GM23338 (cell line): Measurements from ENCODE around the gene SLC2A9. TPM values are rescaled to one million over a fixed set of nuclear protein-coding genes. Genes with fewer than 3 reads are reported as not detected.

Experiments
- ATAC-seq: fragments of 200-7000 bp; cut with Tn5 transposase; 3 replicates; pipeline ENCODE4 v1.9.1; 2020
- DNase-seq: peaks from one replicate; pipeline ENCODE4 v3.0.0-alpha.2; 2015; ENCODE audit warnings: low spot score
- H2AFZ ChIP-seq: fragments of 200-600 bp; sonication (generic); 2 replicates; pipeline ENCODE4 v1.8.0; 2016; ENCODE audit warnings: antibody characterized with exemption, mild to moderate bottlenecking, moderate library complexity
- H3F3A ChIP-seq: fragments of 200-600 bp; sonication (generic); replicated peaks from 2 replicates; pipeline ENCODE4 v1.8.0; 2017; ENCODE audit warnings: antibody characterized with exemption, mixed run types, low read depth
- H3K27ac ChIP-seq: fragments of 200-600 bp; sonication (generic); 2 replicates; pipeline ENCODE4 v1.6.1; 2016; ENCODE audit warnings: low read depth
- H3K27me3 ChIP-seq: fragments of 200-600 bp; sonication (generic); 2 replicates; pipeline ENCODE4 v1.8.0; 2016; ENCODE audit warnings: mild to moderate bottlenecking, mixed run types, moderate library complexity; ENCODE audit not compliant: insufficient read depth
- H3K36me3 ChIP-seq: fragments of 200-600 bp; sonication (generic); 2 replicates; pipeline ENCODE4 v1.8.0; 2016; ENCODE audit warnings: mild to moderate bottlenecking; ENCODE audit not compliant: insufficient read depth
- H3K4me1 ChIP-seq: fragments of 200-600 bp; sonication (generic); 2 replicates; pipeline ENCODE4 v1.8.0; 2016; ENCODE audit warnings: mild to moderate bottlenecking, moderate library complexity; ENCODE audit not compliant: insufficient read depth
- H3K4me2 ChIP-seq: fragments of 200-600 bp; sonication (generic); 2 replicates; pipeline ENCODE4 v1.7.1; 2017; ENCODE audit warnings: mixed run types
- H3K4me3 ChIP-seq: fragments of 200-600 bp; sonication (generic); 2 replicates; pipeline ENCODE4 v1.6.1; 2016; ENCODE audit warnings: mixed run types
- H3K79me2 ChIP-seq: fragments of 200-600 bp; sonication (generic); replicated peaks from 2 replicates; pipeline ENCODE4 v1.8.0; 2017; ENCODE audit warnings: mild to moderate bottlenecking; ENCODE audit not compliant: insufficient read depth
- H3K9me2 ChIP-seq: fragments of 200-600 bp; sonication (generic); 2 replicates; pipeline ENCODE4 v1.8.0; 2017; ENCODE audit not compliant: insufficient read depth
- H4K20me1 ChIP-seq: fragments of 200-600 bp; sonication (generic); replicated peaks from 2 replicates; pipeline ENCODE4 v1.8.0; 2017; ENCODE audit warnings: mild to moderate bottlenecking; ENCODE audit not compliant: insufficient read depth
- H3K27ac Mint-ChIP-seq: 2 replicates; pipeline ENCODE4 v1.8.0; 2020; ENCODE audit warnings: inconsistent platforms, mild to moderate bottlenecking, moderate library complexity, mixed read lengths
- H3K27me3 Mint-ChIP-seq: 3 replicates; pipeline ENCODE4 v1.8.0; 2022; ENCODE audit warnings: low read depth, mild to moderate bottlenecking, moderate library complexity, mixed read lengths, inconsistent platforms; ENCODE audit not compliant: insufficient read depth, poor library complexity
- H3K36me3 Mint-ChIP-seq: 3 replicates; pipeline ENCODE4 v1.8.0; 2021; ENCODE audit warnings: low read depth, mild to moderate bottlenecking, inconsistent platforms, moderate library complexity, mixed read lengths
- H3K4me1 Mint-ChIP-seq: 3 replicates; pipeline ENCODE4 v1.8.0; 2020; ENCODE audit warnings: mild to moderate bottlenecking, inconsistent platforms, mixed read lengths
- H3K4me3 Mint-ChIP-seq: 3 replicates; pipeline ENCODE4 v1.8.0; 2021; ENCODE audit warnings: moderate library complexity, mild to moderate bottlenecking, inconsistent platforms, mixed read lengths
- H3K9me3 Mint-ChIP-seq: 3 replicates; pipeline ENCODE4 v1.8.0; 2020; ENCODE audit warnings: moderate library complexity, mild to moderate bottlenecking, inconsistent platforms, mixed read lengths
- CREB1 ChIP-seq: fragments of 250-450 bp; sonication (Bioruptor Pico); IDR thresholded peaks from 2 replicates; pipeline ENCODE4 v1.5.0; 2020; ENCODE audit warnings: low read depth, mild to moderate bottlenecking, moderate library complexity
- CTCF ChIP-seq, 2 experiments: fragments of 200-600 bp in 1 of 2; sonication (generic) in 1 of 2; conservative IDR thresholded peaks; 2 replicates each; pipeline versions ENCODE4 v1.5.1 to v1.6.1; 2016 to 2017; ENCODE audit warnings: antibody characterized with exemption in 2 of 2, low read depth in 2 of 2, mild to moderate bottlenecking in 2 of 2, moderate library complexity in 1 of 2
- ETS1 ChIP-seq: IDR thresholded peaks from 2 replicates; pipeline ENCODE4 v1.6.1; 2016; ENCODE audit warnings: antibody characterized with exemption
- EZH2 ChIP-seq: fragments of 200-600 bp; sonication (generic); IDR thresholded peaks from one replicate; pipeline ENCODE4 v1.8.0; 2017; ENCODE audit warnings: antibody characterized with exemption, mild to moderate bottlenecking, low read depth; ENCODE audit not compliant: unreplicated experiment
- EZH2phosphoT487 ChIP-seq: fragments of 200-600 bp; sonication (generic); IDR thresholded peaks from one replicate; pipeline ENCODE4 v1.8.1; 2018; ENCODE audit warnings: antibody characterized with exemption; ENCODE audit not compliant: unreplicated experiment
- JUNB ChIP-seq: IDR thresholded peaks from one replicate; pipeline ENCODE4 v1.6.1; 2016; ENCODE audit warnings: antibody characterized with exemption; ENCODE audit not compliant: unreplicated experiment
- NANOG ChIP-seq: IDR thresholded peaks from 2 replicates; pipeline ENCODE4 v1.6.1; 2016; ENCODE audit warnings: antibody characterized with exemption, borderline replicate concordance
- POLR2AphosphoS5 ChIP-seq: IDR thresholded peaks from 2 replicates; pipeline ENCODE4 v1.6.1; 2016; ENCODE audit warnings: antibody characterized with exemption, low read depth
- REST ChIP-seq: IDR thresholded peaks from one replicate; pipeline ENCODE4 v1.6.1; 2018; ENCODE audit warnings: antibody characterized with exemption; ENCODE audit not compliant: unreplicated experiment
- STAT1 ChIP-seq: IDR thresholded peaks from one replicate; pipeline ENCODE4 v1.6.1; 2016; ENCODE audit warnings: antibody characterized with exemption; ENCODE audit not compliant: unreplicated experiment
- ZNF114 ChIP-seq: fragments of 250-450 bp; sonication (Bioruptor Pico); IDR thresholded peaks from 2 replicates; pipeline ENCODE4 v1.5.0; 2020; ENCODE audit warnings: mild to moderate bottlenecking, moderate library complexity
- ZNF331 ChIP-seq: fragments of 250-450 bp; sonication (Bioruptor Pico); IDR thresholded peaks from 2 replicates; pipeline ENCODE4 v1.5.0; 2020; ENCODE audit warnings: low read depth, mild to moderate bottlenecking, moderate library complexity
- ZNF462 ChIP-seq: fragments of 250-450 bp; sonication (Bioruptor Pico); IDR thresholded peaks from 2 replicates; pipeline ENCODE4 v1.5.0; 2020; ENCODE audit warnings: mild to moderate bottlenecking, moderate library complexity
- polyA plus RNA-seq: library from polyadenylated mRNA; unstranded; fragments of >200 nt; fragmentation: Nextera tagmentation; extraction: Ambion mirVana; gene quantifications from 2 replicates; pipeline ENCODE4 v1.2.1, GENCODE V29; 2016
- total RNA-seq: library from RNA; depleted of rRNA; stranded (reverse); fragments of >200 nt; shearing (Covaris generic); gene quantifications from 2 replicates; pipeline ENCODE4 v1.2.3, GENCODE V29; 2014

The SLC2A9 gene
- total and polyA plus RNA-seq, 2 experiments from 2014 or later = 0.21 to 0.40 TPM

GRCh38 chr4:9841072-9841471 is 180.2 kb downstream of the SLC2A9 start:
- Histone ChIP-seq H3K27me3 (no peaks in the 10 kb centered on the region), H2AFZ (no peak overlapping the region; the same call in 1 of the 2 replicates), H3K36me3 (no peaks in the 10 kb centered on the region), H3K4me2 (no peak overlapping the region), H3F3A (no peaks in the 10 kb centered on the region), H3K4me1 (peaks cover 7% of the 10 kb centered on the region; the same call in 1 of the 2 replicates), H3K4me3 (no peak overlapping the region), H3K27ac (no peak overlapping the region), H3K9me2 (peaks cover 14% of the 10 kb centered on the region; the same call in 1 of the 2 replicates), H3K79me2 (no peaks in the 10 kb centered on the region), H4K20me1 (no peaks in the 10 kb centered on the region)
- H3K4me1 Mint-ChIP-seq = peaks cover 5% of the 10 kb centered on the region; the same call in 2 of the 3 replicates
- no peak for TF ChIP-seq EZH2
- no peak for TF ChIP-seq STAT1
- no peak for TF ChIP-seq JUNB
- no peak for TF ChIP-seq REST
- no peak for TF ChIP-seq ETS1
- TF ChIP-seq ZNF462 = no peak
- no peak for TF ChIP-seq CREB1 (CRISPR knock-in tag)
- no peak for TF ChIP-seq NANOG
- no peak for TF ChIP-seq POLR2AphosphoS5
- no peak for TF ChIP-seq ZNF331 (CRISPR knock-in tag)
- TF ChIP-seq CTCF (conservative IDR thresholded peaks at IDR 0.05; ENCODE audit: low read depth in 2 of 2) = no peak
- no peak for TF ChIP-seq EZH2phosphoT487
- TF ChIP-seq ZNF114 (CRISPR knock-in tag) = no peak
- peaks cover 23% of the 10 kb centered on the region for H3K9me3 Mint-ChIP-seq
- DNase-seq (peak; percentile 28), ATAC-seq (no peak)
- H3K36me3 Mint-ChIP-seq = peaks cover 17% of the 10 kb centered on the region
- no peaks in the 10 kb centered on the region for H3K27me3 Mint-ChIP-seq
- H3K4me3 Mint-ChIP-seq = no peak overlapping the region
- no peak overlapping the region for H3K27ac Mint-ChIP-seq
